Activated T-cell treated with anti-CD3 and anti-CD28 coated beads, Interleukin-2, amount 50 U/mL, for 4 hours (primary cell): ENCODE results near the gene SH3RF3. TPM values are rescaled to one million over a fixed set of nuclear protein-coding genes. Genes with fewer than 3 reads are reported as not detected.

Experiments used
- ATAC-seq, 2 donors: fragments of 200-7000 bp; cut with Tn5 transposase; one replicate each; pipeline ENCODE4 v1.10.0; 2021
- DNase-seq: peaks from one replicate; pipeline ENCODE4 v3.0.0-alpha.2; 2020
- H3K27me3 Mint-ChIP-seq: one replicate; pipeline ENCODE4 v1.8.0; 2021; ENCODE audit warnings: low read depth, mixed read lengths
- H3K36me3 Mint-ChIP-seq: one replicate; pipeline ENCODE4 v1.8.0; 2022; ENCODE audit warnings: mixed read lengths; ENCODE audit not compliant: insufficient read depth
- H3K4me1 Mint-ChIP-seq: one replicate; pipeline ENCODE4 v1.8.0; 2021; ENCODE audit warnings: low read depth, mixed read lengths
- H3K4me3 Mint-ChIP-seq: one replicate; pipeline ENCODE4 v1.8.0; 2021; ENCODE audit warnings: mild to moderate bottlenecking, moderate library complexity, mixed read lengths
- H3K9me3 Mint-ChIP-seq: one replicate; pipeline ENCODE4 v1.8.0; 2021; ENCODE audit warnings: mixed read lengths
- total RNA-seq, 3 donors: library from RNA; stranded (reverse); gene quantifications; one replicate each; pipeline ENCODE4 v1.2.1, GENCODE V29; 2021

Gene SH3RF3
- total RNA-seq, 3 donors from 2014 or later: 0.33 to 0.98 (median 0.89) TPM

DNA sequence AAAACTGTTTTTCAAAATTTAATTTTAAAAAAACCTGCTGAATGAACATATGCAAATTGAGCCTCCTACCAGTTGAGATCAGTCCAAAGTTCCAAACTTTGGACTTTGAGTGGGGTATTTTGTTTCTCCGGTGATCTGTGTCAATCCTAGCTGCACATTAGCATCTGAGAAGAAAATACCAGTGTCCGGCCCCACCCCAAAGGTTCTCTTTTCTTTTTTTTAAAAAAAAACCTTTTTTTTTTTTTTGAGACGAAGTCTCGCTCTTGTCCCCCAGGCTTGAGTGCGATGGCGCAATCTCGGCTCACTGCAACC, 393.0 kb downstream of the SH3RF3 start:
- no peak overlapping the region for H3K4me3 Mint-ChIP-seq
- DNase-seq: no peak
- no peaks in the 10 kb centered on the region for H3K9me3 Mint-ChIP-seq
- no peaks in the 10 kb centered on the region for H3K27me3 Mint-ChIP-seq
- no peak for ATAC-seq
- no peaks in the 10 kb centered on the region for H3K4me1 Mint-ChIP-seq
- H3K36me3 Mint-ChIP-seq: no peaks in the 10 kb centered on the region

DNA sequence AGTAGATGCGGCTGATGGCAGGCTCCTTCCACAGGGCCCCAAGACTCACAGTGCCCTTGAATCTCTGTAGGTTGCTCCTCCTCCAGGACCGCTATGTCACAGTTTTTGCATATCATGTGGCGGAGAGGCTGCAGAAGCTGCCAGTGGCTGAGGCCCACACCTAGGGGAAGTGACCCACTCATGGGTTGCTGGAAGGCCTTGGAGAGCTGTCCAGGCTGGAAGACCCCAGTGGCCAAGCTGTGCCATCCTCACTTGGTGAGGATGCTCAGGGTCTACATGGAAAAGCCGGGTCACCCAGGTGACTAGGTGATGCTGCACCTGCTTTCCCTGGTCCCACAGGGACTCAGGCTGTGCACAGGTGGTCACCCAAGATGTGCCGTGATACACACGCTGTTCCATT, 394.1 kb downstream of the SH3RF3 start:
- Mint-ChIP-seq H3K9me3 (no peaks in the 10 kb centered on the region), H3K4me1 (no peaks in the 10 kb centered on the region), H3K4me3 (no peak overlapping the region), H3K27me3 (no peaks in the 10 kb centered on the region), H3K36me3 (no peaks in the 10 kb centered on the region)
- DNase-seq (no peak), ATAC-seq (no peak)

GRCh38 chr2:109523536-109524361, 394.7 kb downstream of the SH3RF3 start:
- ATAC-seq (no peak), DNase-seq (no peak)
- H3K27me3 Mint-ChIP-seq: peaks cover 3% of the 10 kb centered on the region
- no peaks in the 10 kb centered on the region for H3K9me3 Mint-ChIP-seq
- H3K4me3 Mint-ChIP-seq: no peak overlapping the region
- H3K36me3 Mint-ChIP-seq: no peaks in the 10 kb centered on the region
- H3K4me1 Mint-ChIP-seq: no peaks in the 10 kb centered on the region

- Mint-ChIP-seq H3K36me3 (no peaks in the 10 kb centered on the region), H3K27me3 (peaks cover 3% of the 10 kb centered on the region), H3K4me3 (no peak overlapping the region), H3K4me1 (no peaks in the 10 kb centered on the region), H3K9me3 (no peaks in the 10 kb centered on the region)
- ATAC-seq (no peak), DNase-seq (no peak)
These were observed 396.8 kb downstream of the SH3RF3 start for GRCh38 chr2:109525836-109526235.

- Mint-ChIP-seq H3K9me3 (no peaks in the 10 kb centered on the region), H3K4me1 (no peaks in the 10 kb centered on the region), H3K4me3 (no peak overlapping the region), H3K36me3 (no peaks in the 10 kb centered on the region), H3K27me3 (peaks cover 4% of the 10 kb centered on the region)
- no peak for DNase-seq
- ATAC-seq: no peak
These were observed 397.5 kb downstream of the SH3RF3 start for GRCh38 chr2:109526442-109526970.

GRCh38 chr2:109527079-109527478, 398.1 kb downstream of the SH3RF3 start:
- DNase-seq (no peak), ATAC-seq (no peak)
- no peaks in the 10 kb centered on the region for H3K4me1 Mint-ChIP-seq
- H3K9me3 Mint-ChIP-seq: no peaks in the 10 kb centered on the region
- H3K36me3 Mint-ChIP-seq: no peaks in the 10 kb centered on the region
- no peak overlapping the region for H3K4me3 Mint-ChIP-seq
- H3K27me3 Mint-ChIP-seq: peaks cover 7% of the 10 kb centered on the region

DNA sequence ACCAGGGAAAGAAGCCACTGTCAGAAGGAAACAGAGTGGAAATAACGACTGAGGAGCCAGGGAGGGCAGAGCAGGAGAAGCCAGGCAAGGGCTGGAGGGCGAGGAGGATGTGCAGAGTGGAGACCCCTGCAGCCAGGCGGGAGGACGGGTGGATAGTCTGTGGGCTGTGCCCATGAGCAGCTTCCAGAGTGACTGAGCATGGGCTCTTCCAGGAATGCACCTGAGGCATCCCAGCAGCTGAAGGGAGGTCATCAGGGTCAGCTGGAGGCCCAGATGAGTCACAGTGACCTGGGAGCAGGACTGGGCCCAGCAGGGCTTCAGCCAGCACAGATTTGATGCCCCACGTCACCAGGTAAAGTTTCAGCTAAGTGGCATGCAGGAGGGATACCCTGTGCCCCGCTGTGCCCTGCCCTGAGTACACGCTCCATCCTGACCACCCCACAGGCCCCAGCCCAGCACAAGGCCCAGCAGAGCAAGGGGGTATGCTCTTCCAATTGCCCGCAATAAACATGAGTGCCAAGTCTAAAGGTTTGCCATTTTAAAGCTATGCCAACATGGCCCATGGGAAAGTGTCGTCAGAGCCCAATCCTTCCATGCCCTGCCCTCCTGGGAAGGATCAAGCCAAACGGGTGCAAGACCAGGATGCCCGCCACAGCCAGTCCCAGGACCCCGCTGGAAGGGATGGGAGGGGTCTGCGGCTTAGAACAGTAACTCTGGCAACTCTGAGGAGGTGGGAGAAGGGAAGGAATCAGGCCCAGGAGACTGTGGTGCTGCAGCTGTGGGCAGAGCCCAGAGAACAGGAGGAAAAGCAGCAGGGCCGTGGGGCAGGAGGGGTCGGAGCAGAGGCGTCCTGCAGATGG, 399.1 kb downstream of the SH3RF3 start:
- H3K4me3 Mint-ChIP-seq: no peak overlapping the region
- ATAC-seq (no peak), DNase-seq (no peak)
- H3K9me3 Mint-ChIP-seq: no peaks in the 10 kb centered on the region
- no peaks in the 10 kb centered on the region for H3K4me1 Mint-ChIP-seq
- H3K27me3 Mint-ChIP-seq: peaks cover 10% of the 10 kb centered on the region
- no peaks in the 10 kb centered on the region for H3K36me3 Mint-ChIP-seq

- H3K4me3 Mint-ChIP-seq: no peak overlapping the region
- no peak for DNase-seq
- H3K4me1 Mint-ChIP-seq: no peaks in the 10 kb centered on the region
- no peaks in the 10 kb centered on the region for H3K36me3 Mint-ChIP-seq
- peaks cover 10% of the 10 kb centered on the region for H3K27me3 Mint-ChIP-seq
- no peaks in the 10 kb centered on the region for H3K9me3 Mint-ChIP-seq
- ATAC-seq: no peak
These were observed 400.0 kb downstream of the SH3RF3 start for GRCh38 chr2:109528811-109529501.

GRCh38 chr2:109529532-109530449, 400.8 kb downstream of the SH3RF3 start:
- Mint-ChIP-seq H3K4me1 (no peaks in the 10 kb centered on the region), H3K9me3 (no peaks in the 10 kb centered on the region), H3K36me3 (no peaks in the 10 kb centered on the region), H3K4me3 (no peak overlapping the region), H3K27me3 (peaks cover 10% of the 10 kb centered on the region)
- DNase-seq (no peak), ATAC-seq (no peak)

GRCh38 chr2:109530712-109531111, 401.7 kb downstream of the SH3RF3 start:
- Mint-ChIP-seq H3K36me3 (no peaks in the 10 kb centered on the region), H3K4me1 (no peaks in the 10 kb centered on the region), H3K9me3 (no peaks in the 10 kb centered on the region), H3K27me3 (peaks cover 10% of the 10 kb centered on the region), H3K4me3 (no peak overlapping the region)
- DNase-seq (no peak), ATAC-seq (no peak)

- Mint-ChIP-seq H3K27me3 (peaks cover 10% of the 10 kb centered on the region), H3K9me3 (no peaks in the 10 kb centered on the region), H3K36me3 (no peaks in the 10 kb centered on the region), H3K4me3 (no peak overlapping the region), H3K4me1 (no peaks in the 10 kb centered on the region)
- no peak for DNase-seq
- ATAC-seq: no peak
These were observed 402.2 kb downstream of the SH3RF3 start for GRCh38 chr2:109531221-109531620.

- Mint-ChIP-seq H3K27me3 (peaks cover 13% of the 10 kb centered on the region), H3K9me3 (no peaks in the 10 kb centered on the region), H3K4me3 (no peak overlapping the region), H3K36me3 (no peaks in the 10 kb centered on the region), H3K4me1 (no peaks in the 10 kb centered on the region)
- no peak for DNase-seq
- ATAC-seq: no peak
These were observed 403.1 kb downstream of the SH3RF3 start for GRCh38 chr2:109531896-109532727.

- no peak for ATAC-seq
- Mint-ChIP-seq H3K4me1 (no peaks in the 10 kb centered on the region), H3K9me3 (no peaks in the 10 kb centered on the region), H3K4me3 (no peak overlapping the region), H3K27me3 (peaks cover 15% of the 10 kb centered on the region), H3K36me3 (no peaks in the 10 kb centered on the region)
- no peak for DNase-seq
These were observed 403.7 kb downstream of the SH3RF3 start for GRCh38 chr2:109532728-109533076.
